ENCODE data around the gene EPB41L1. TPM values are rescaled to one million over a fixed set of nuclear protein-coding genes. Genes with fewer than 3 reads are reported as not detected.

Gene EPB41L1
- total RNA-seq, 1 donor from 2014 or later: 0.09 TPM

- Mint-ChIP-seq H3K9me3 (no peaks in the 10 kb centered on the region), H3K27me3 (no peaks in the 10 kb centered on the region), H3K27ac (no peak overlapping the region), H3K4me3 (no peak overlapping the region), H3K36me3 (ENCODE audit: low read depth) (peaks cover 48% of the 10 kb centered on the region), H3K4me1 (peaks cover 10% of the 10 kb centered on the region)
- DNase-seq: no peak
- intact Hi-C loops (cut with micrococcal nuclease): no loop called here
Observed at GRCh38 chr20:36246401-36246800, 91.9 kb downstream of the EPB41L1 start.

- H3K9me3 Mint-ChIP-seq: no peaks in the 10 kb centered on the region
- no peak for DNase-seq
- peaks cover 13% of the 10 kb centered on the region for H3K4me1 Mint-ChIP-seq
- intact Hi-C loops (cut with micrococcal nuclease): no loop called here
- no peaks in the 10 kb centered on the region for H3K27me3 Mint-ChIP-seq
- H3K36me3 Mint-ChIP-seq (ENCODE audit: low read depth): peaks cover 50% of the 10 kb centered on the region
- H3K27ac Mint-ChIP-seq: no peak overlapping the region
- no peak overlapping the region for H3K4me3 Mint-ChIP-seq
Observed at GRCh38 chr20:36248836-36249235, 94.3 kb downstream of the EPB41L1 start.

- peaks cover 13% of the 10 kb centered on the region for H3K4me1 Mint-ChIP-seq
- no peak overlapping the region for H3K4me3 Mint-ChIP-seq
- intact Hi-C loops (cut with micrococcal nuclease): no loop called here
- H3K27ac Mint-ChIP-seq: no peak overlapping the region
- H3K9me3 Mint-ChIP-seq: no peaks in the 10 kb centered on the region
- no peaks in the 10 kb centered on the region for H3K27me3 Mint-ChIP-seq
- H3K36me3 Mint-ChIP-seq (ENCODE audit: low read depth): peaks cover 49% of the 10 kb centered on the region
- DNase-seq: no peak
Observed at GRCh38 chr20:36249450-36249849, 94.9 kb downstream of the EPB41L1 start.

- H3K36me3 Mint-ChIP-seq (ENCODE audit: low read depth): peaks cover 45% of the 10 kb centered on the region
- no peak overlapping the region for H3K4me3 Mint-ChIP-seq
- H3K27ac Mint-ChIP-seq: no peak overlapping the region
- H3K4me1 Mint-ChIP-seq: peaks cover 13% of the 10 kb centered on the region
- DNase-seq: no peak
- intact Hi-C loops (cut with micrococcal nuclease): no loop called here
- no peaks in the 10 kb centered on the region for H3K27me3 Mint-ChIP-seq
- H3K9me3 Mint-ChIP-seq: no peaks in the 10 kb centered on the region
Observed at GRCh38 chr20:36251426-36251825, 96.9 kb downstream of the EPB41L1 start.

- no peaks in the 10 kb centered on the region for H3K27me3 Mint-ChIP-seq
- H3K9me3 Mint-ChIP-seq: no peaks in the 10 kb centered on the region
- H3K27ac Mint-ChIP-seq: peak overlapping the region; percentile 56
- peaks cover 37% of the 10 kb centered on the region for H3K36me3 Mint-ChIP-seq (ENCODE audit: low read depth)
- no peak overlapping the region for H3K4me3 Mint-ChIP-seq
- intact Hi-C loops (cut with micrococcal nuclease): no loop called here
- peaks cover 13% of the 10 kb centered on the region for H3K4me1 Mint-ChIP-seq
- no peak for DNase-seq
Observed at GRCh38 chr20:36252511-36252910, 98.0 kb downstream of the EPB41L1 start.

GRCh38 chr20:36253036-36253435 is 98.5 kb downstream of the EPB41L1 start:
- intact Hi-C loops (cut with micrococcal nuclease): no loop called here
- Mint-ChIP-seq H3K4me1 (peaks cover 10% of the 10 kb centered on the region), H3K27ac (no peak overlapping the region), H3K27me3 (no peaks in the 10 kb centered on the region), H3K9me3 (no peaks in the 10 kb centered on the region), H3K36me3 (ENCODE audit: low read depth) (peaks cover 33% of the 10 kb centered on the region), H3K4me3 (no peak overlapping the region)
- DNase-seq: no peak

GRCh38 chr20:36254076-36254475 is 99.5 kb downstream of the EPB41L1 start:
- no peaks in the 10 kb centered on the region for H3K27me3 Mint-ChIP-seq
- H3K4me1 Mint-ChIP-seq: peaks cover 7% of the 10 kb centered on the region
- no peak for DNase-seq
- no peak overlapping the region for H3K27ac Mint-ChIP-seq
- peaks cover 30% of the 10 kb centered on the region for H3K36me3 Mint-ChIP-seq (ENCODE audit: low read depth)
- H3K9me3 Mint-ChIP-seq: no peaks in the 10 kb centered on the region
- H3K4me3 Mint-ChIP-seq: no peak overlapping the region
- intact Hi-C loops (cut with micrococcal nuclease): no loop called here

GRCh38 chr20:36255445-36255844 is 100.9 kb downstream of the EPB41L1 start:
- intact Hi-C loops (cut with micrococcal nuclease): no loop called here
- no peaks in the 10 kb centered on the region for H3K9me3 Mint-ChIP-seq
- no peak for DNase-seq
- H3K27ac Mint-ChIP-seq: no peak overlapping the region
- H3K4me1 Mint-ChIP-seq: peaks cover 4% of the 10 kb centered on the region
- H3K27me3 Mint-ChIP-seq: no peaks in the 10 kb centered on the region
- H3K4me3 Mint-ChIP-seq: no peak overlapping the region
- H3K36me3 Mint-ChIP-seq (ENCODE audit: low read depth): peaks cover 21% of the 10 kb centered on the region

GRCh38 chr20:36259177-36260061 is 104.9 kb downstream of the EPB41L1 start:
- H3K9me3 Mint-ChIP-seq: no peaks in the 10 kb centered on the region
- intact Hi-C loops (cut with micrococcal nuclease): no loop called here
- DNase-seq: no peak
- H3K27me3 Mint-ChIP-seq: no peaks in the 10 kb centered on the region
- no peak overlapping the region for H3K27ac Mint-ChIP-seq
- no peaks in the 10 kb centered on the region for H3K4me1 Mint-ChIP-seq
- peaks cover 11% of the 10 kb centered on the region for H3K36me3 Mint-ChIP-seq (ENCODE audit: low read depth)
- no peak overlapping the region for H3K4me3 Mint-ChIP-seq

- intact Hi-C loops (cut with micrococcal nuclease): no loop called here
- peaks cover 9% of the 10 kb centered on the region for H3K36me3 Mint-ChIP-seq (ENCODE audit: low read depth)
Observed at GRCh38 chr20:36260316-36260715, 105.8 kb downstream of the EPB41L1 start.

GRCh38 chr20:36261389-36262105 is 107.0 kb downstream of the EPB41L1 start:
- no peaks in the 10 kb centered on the region for H3K9me3 Mint-ChIP-seq
- DNase-seq: no peak
- intact Hi-C loops (cut with micrococcal nuclease): no loop called here
- no peak overlapping the region for H3K27ac Mint-ChIP-seq
- no peaks in the 10 kb centered on the region for H3K27me3 Mint-ChIP-seq
- H3K36me3 Mint-ChIP-seq (ENCODE audit: low read depth): peaks cover 4% of the 10 kb centered on the region
- no peaks in the 10 kb centered on the region for H3K4me1 Mint-ChIP-seq
- H3K4me3 Mint-ChIP-seq: no peak overlapping the region

More at GRCh38 chr20:36260316-36260715, 105.8 kb downstream of the EPB41L1 start:
- Mint-ChIP-seq H3K9me3 (no peaks in the 10 kb centered on the region), H3K4me3 (no peak overlapping the region), H3K27me3 (no peaks in the 10 kb centered on the region), H3K27ac (no peak overlapping the region), H3K4me1 (no peaks in the 10 kb centered on the region)
- DNase-seq: no peak

GRCh38 chr20:36262440-36262839 is 107.9 kb downstream of the EPB41L1 start:
- Mint-ChIP-seq H3K9me3 (no peaks in the 10 kb centered on the region), H3K36me3 (ENCODE audit: low read depth) (peaks cover 4% of the 10 kb centered on the region), H3K27me3 (no peaks in the 10 kb centered on the region), H3K27ac (no peak overlapping the region), H3K4me1 (no peaks in the 10 kb centered on the region), H3K4me3 (no peak overlapping the region)
- no peak for DNase-seq
- intact Hi-C loops (cut with micrococcal nuclease): no loop called here

GRCh38 chr20:36264426-36265246 is 110.1 kb downstream of the EPB41L1 start:
- DNase-seq: no peak

GRCh38 chr20:36266189-36266588 is 111.6 kb downstream of the EPB41L1 start:
- H3K36me3 Mint-ChIP-seq (ENCODE audit: low read depth): no peaks in the 10 kb centered on the region
- no peaks in the 10 kb centered on the region for H3K9me3 Mint-ChIP-seq
- H3K4me1 Mint-ChIP-seq: no peaks in the 10 kb centered on the region
- H3K27ac Mint-ChIP-seq: no peak overlapping the region
- intact Hi-C loops (cut with micrococcal nuclease): no loop called here
- DNase-seq: no peak
- H3K27me3 Mint-ChIP-seq: no peaks in the 10 kb centered on the region
- no peak overlapping the region for H3K4me3 Mint-ChIP-seq

More at GRCh38 chr20:36264426-36265246, 110.1 kb downstream of the EPB41L1 start:
- Mint-ChIP-seq H3K27ac (no peak overlapping the region), H3K9me3 (no peaks in the 10 kb centered on the region), H3K27me3 (no peaks in the 10 kb centered on the region), H3K4me1 (no peaks in the 10 kb centered on the region), H3K36me3 (ENCODE audit: low read depth) (no peaks in the 10 kb centered on the region), H3K4me3 (no peak overlapping the region)
- intact Hi-C loops (cut with micrococcal nuclease): no loop called here

Measured in activated CD4-positive, alpha-beta T cell treated with anti-CD3 and anti-CD28 coated beads, Interleukin-2, amount 10 ng/mL, durations not matched to agents 24 days and 14 days (primary cell).